Left hindlimb (tissue), 1 donor: ENCODE measurements around the gene PCBP3.
A peak's percentile ranks its signal among the peaks of the same experiment; 100 is the strongest.
"Not testable (repeated sequence)": the region's sequence is repeated elsewhere in the genome, so short reads cannot be mapped to it uniquely, and the experiment has no call there.

Experiments
- DNase-seq: peaks from one replicate; pipeline ENCODE4 v3.0.0-alpha.2; 2018

The PCBP3 gene

GRCh38 chr21:45698493-45699184, 55.1 kb downstream of the PCBP3 start:
- peak; percentile 38 for DNase-seq

GRCh38 chr21:45699251-45699942, 55.9 kb downstream of the PCBP3 start:
- no peak for DNase-seq

GRCh38 chr21:45699966-45700365, 56.4 kb downstream of the PCBP3 start:
- DNase-seq = no peak

- no peak for DNase-seq
These were observed 56.9 kb downstream of the PCBP3 start for GRCh38 chr21:45700461-45700860.

- DNase-seq = no peak
These were observed 61.0 kb downstream of the PCBP3 start for GRCh38 chr21:45704311-45705108.

GRCh38 chr21:45706299-45706698, 62.8 kb downstream of the PCBP3 start:
- no peak for DNase-seq

- no peak for DNase-seq
These were observed 65.6 kb downstream of the PCBP3 start for GRCh38 chr21:45709173-45709572.

GRCh38 chr21:45709696-45710268, 66.3 kb downstream of the PCBP3 start:
- no peak for DNase-seq

GRCh38 chr21:45710306-45710705, 66.8 kb downstream of the PCBP3 start:
- DNase-seq = not testable (repeated sequence)

GRCh38 chr21:45713613-45714012, 70.1 kb downstream of the PCBP3 start:
- no peak for DNase-seq

GRCh38 chr21:45715441-45715840, 71.9 kb downstream of the PCBP3 start:
- DNase-seq = no peak

GRCh38 chr21:45718413-45718812, 74.9 kb downstream of the PCBP3 start:
- no peak for DNase-seq

- no peak for DNase-seq
These were observed 75.8 kb downstream of the PCBP3 start for GRCh38 chr21:45719177-45719802.

- not testable (repeated sequence) for DNase-seq
These were observed 76.7 kb downstream of the PCBP3 start for GRCh38 chr21:45720204-45720603.

GRCh38 chr21:45721671-45722070, 78.1 kb downstream of the PCBP3 start:
- no peak for DNase-seq

GRCh38 chr21:45723049-45723958, 79.8 kb downstream of the PCBP3 start:
- no peak for DNase-seq

GRCh38 chr21:45724345-45724961, 80.9 kb downstream of the PCBP3 start:
- DNase-seq = peak; percentile 72

GRCh38 chr21:45724994-45725843, 81.7 kb downstream of the PCBP3 start:
- no peak for DNase-seq

GRCh38 chr21:45725844-45726200, 82.3 kb downstream of the PCBP3 start:
- DNase-seq = no peak

- DNase-seq = no peak
These were observed 82.9 kb downstream of the PCBP3 start for GRCh38 chr21:45726438-45726837.
